GM10266 (cell line): Measurements from ENCODE around the gene DNAJC28.
"Not testable (repeated sequence)": the region's sequence is repeated elsewhere in the genome, so short reads cannot be mapped to it uniquely, and the experiment has no call there.

Experiments
- DNase-seq: peaks from one replicate; pipeline ENCODE4 v3.0.0; 2012; ENCODE audit errors: extremely low spot score
- TF ChIP-seq, protein P1 (sequence below): IDR thresholded peaks from 2 replicates; pipeline ENCODE4 v1.5.1; 2012; ENCODE audit warnings: mild to moderate bottlenecking, low read depth; ENCODE audit not compliant: control insufficient read depth, insufficient read depth; ENCODE audit errors: missing control alignments

DNAJC28 gene

DNA sequence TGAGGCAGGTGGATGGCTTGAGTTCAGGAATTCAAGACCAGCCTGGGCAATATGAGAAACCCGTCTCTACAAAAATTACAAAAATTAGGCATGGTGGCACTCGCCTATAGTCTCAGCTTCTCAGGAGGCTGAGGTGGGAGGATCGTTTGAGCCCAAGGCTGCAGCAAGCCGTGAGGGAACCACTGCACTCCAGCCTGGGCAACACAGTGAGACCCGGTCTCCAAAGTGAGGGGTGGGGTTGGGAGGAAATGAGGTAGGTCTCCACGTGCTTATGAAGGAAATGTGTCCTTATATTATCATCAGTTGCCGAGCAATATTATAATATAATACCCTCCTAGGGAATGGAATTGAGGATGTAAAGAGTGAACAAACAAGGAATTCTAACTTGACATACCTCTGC lies 14.4 kb downstream of the DNAJC28 start:
- TF ChIP-seq, protein P1, sequence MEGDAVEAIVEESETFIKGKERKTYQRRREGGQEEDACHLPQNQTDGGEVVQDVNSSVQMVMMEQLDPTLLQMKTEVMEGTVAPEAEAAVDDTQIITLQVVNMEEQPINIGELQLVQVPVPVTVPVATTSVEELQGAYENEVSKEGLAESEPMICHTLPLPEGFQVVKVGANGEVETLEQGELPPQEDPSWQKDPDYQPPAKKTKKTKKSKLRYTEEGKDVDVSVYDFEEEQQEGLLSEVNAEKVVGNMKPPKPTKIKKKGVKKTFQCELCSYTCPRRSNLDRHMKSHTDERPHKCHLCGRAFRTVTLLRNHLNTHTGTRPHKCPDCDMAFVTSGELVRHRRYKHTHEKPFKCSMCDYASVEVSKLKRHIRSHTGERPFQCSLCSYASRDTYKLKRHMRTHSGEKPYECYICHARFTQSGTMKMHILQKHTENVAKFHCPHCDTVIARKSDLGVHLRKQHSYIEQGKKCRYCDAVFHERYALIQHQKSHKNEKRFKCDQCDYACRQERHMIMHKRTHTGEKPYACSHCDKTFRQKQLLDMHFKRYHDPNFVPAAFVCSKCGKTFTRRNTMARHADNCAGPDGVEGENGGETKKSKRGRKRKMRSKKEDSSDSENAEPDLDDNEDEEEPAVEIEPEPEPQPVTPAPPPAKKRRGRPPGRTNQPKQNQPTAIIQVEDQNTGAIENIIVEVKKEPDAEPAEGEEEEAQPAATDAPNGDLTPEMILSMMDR: no peak
- DNase-seq: no peak

DNA sequence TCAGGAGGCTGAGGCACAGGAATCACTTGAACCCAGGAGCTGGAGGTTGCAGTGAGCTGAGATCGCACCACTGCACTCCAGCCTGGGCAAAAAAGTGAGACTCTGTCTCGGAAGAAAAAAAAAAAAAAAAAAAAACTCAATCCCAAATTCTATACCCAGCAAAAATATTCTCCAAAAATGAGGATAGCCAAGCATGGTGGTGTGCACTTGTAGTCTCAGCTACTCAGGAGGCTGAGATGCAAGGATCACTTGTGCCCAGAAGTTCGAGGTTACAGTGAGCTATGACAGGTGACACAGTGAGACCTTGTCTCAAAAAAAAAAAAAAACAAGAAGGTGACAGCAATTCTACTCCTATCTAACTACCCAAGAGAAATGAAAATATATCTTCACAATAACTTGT lies 18.2 kb downstream of the DNAJC28 start:
- no peak for DNase-seq

DNA sequence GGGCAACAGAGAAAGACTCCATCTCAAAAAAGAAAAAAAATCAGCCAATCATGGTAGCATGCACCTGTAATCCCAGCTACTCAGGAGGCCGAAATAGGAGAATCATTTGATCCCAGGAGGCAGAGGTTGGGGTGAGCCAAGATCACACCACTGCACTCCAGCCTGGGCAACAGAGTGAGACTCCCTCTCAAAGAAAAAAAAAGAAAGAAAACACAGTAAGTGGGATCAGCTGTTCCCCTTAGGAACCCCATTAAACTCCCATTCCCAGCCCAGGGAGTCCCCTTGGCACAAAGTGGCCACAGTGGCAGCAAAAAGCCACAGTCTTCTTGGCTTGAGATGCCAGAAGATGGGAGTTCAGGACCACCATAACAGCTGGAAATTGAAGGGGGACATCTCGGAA lies 20.8 kb downstream of the DNAJC28 start:
- DNase-seq: no peak
- TF ChIP-seq, protein P1: no peak

More for the DNA sequence above, 18.2 kb downstream of the DNAJC28 start:
- TF ChIP-seq, protein P1: no peak

DNA sequence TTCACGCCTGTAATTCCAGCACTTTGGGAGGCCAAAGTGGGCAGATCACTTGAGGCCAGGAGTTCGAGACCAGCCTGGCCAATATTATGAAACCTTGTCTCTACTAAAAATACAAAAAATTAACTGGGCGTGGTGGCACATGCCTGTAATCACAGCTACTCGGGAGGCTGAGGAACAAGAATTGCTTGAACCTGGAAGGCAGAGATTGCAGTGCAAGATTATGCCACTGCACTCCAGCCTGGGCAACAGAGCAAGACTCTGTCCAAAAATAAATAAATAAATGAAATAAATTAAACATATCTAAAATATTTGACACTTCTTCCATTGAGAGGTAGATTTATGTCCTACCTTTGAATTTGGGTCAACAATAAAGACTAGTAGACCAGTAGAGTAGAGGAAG lies 22.3 kb downstream of the DNAJC28 start:
- not testable (repeated sequence) for DNase-seq

DNA sequence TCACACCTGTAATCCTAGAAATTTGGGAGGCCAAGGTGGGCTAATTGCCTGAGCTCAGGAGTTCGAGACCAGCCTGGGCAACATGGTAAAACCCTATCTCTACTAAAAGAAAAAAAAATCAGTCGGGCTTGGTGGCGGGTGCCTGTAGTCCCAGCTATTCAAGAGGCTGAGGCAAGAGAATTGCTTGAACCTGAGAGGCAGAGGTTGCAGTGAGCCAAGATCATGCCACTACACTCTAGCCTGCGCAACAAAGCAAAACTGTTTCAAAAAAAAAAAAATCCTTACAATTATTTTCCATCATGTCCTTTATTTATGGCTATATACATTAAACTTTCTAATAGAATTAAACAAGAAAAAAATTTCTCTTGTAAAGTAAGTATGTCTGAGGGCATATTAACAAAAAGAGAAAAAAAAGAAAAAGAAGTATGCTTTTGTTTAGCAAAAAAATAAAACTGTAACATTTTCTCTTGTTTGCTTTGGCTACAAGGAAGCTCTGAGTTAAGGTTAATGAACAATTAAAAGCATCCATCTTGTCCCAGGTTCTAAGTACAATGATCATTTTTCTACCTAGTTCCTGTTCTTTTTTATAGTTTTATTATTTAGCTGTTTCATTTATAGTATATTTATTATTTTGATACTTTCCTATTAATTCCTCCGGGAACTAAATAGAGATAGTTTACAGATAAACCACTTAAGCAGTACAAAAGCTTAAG lies 29.8 kb downstream of the DNAJC28 start:
- TF ChIP-seq, protein P1: no peak
- no peak for DNase-seq

DNA sequence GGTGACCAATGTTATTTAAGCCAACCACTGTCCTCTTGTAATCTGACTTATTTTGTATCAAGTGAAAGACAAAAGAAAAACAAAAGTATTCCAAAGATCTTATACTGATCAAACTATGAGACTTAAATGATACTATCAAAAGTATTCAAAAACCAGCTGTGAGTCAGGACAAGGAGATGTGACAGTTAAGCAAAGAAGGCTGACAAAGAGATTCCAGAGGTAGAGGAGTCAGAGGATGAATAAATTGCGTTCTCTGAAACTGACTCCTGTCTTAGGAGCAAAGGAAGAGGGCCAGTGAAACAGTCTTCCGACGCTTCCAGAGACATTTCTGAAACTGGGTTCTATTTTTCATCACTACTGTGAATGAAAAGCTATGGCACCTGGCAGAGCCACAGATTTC lies 32.7 kb downstream of the DNAJC28 start:
- TF ChIP-seq, protein P1: no peak
- DNase-seq: no peak

DNA sequence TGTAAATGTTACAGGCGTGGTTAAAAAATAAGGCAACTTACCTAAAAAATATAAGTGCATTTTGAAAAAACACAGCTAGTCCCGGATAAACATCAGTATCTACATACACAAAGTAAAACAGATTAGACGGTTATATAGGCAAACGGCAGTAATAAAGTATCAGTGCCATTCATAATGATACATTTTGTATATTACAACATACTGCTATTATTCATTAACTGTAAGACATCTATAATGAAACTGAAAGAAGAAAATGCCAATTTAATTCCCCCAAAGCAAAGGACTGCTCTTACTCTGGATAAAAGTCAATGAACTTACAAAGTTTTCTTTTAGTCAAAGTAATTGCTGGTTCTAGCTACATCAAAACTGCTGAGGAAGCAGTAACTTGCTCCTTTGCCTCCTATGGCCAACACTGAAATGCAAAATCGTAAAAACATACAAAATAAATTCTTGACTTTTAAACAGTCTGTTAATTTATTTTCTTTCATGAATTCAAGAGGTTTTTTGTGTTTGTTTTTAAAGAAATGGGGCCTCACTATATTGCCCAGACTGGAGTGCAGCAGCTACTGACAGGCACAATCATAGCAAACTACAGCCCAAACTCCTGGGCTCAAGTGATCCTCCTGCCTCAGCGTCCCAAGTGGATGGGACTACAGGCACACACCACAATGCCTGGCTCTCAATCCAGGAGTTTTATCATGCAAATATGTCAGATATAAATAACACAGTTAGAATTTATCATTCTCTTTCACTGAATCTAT lies 35.6 kb downstream of the DNAJC28 start:
- TF ChIP-seq, protein P1: no peak
- DNase-seq: no peak
